ENCODE results near the gene CDRT15. TPM values are rescaled to one million over a fixed set of nuclear protein-coding genes. Genes with fewer than 3 reads are reported as not detected.

The CDRT15 gene
- total RNA-seq, 1 experiment from 2014 or later, result not detected

- H3K27me3 ChIP-seq (replicated peaks; ENCODE audit: insufficient read depth, low read depth, low read length, poor library complexity), result no peaks in the 10 kb centered on the region
- H3K27ac ChIP-seq (ENCODE audit: low read depth, low read length, poor library complexity, severe bottlenecking), result no peak overlapping the region
- peaks cover 13% of the 10 kb centered on the region for H3K4me1 ChIP-seq (ENCODE audit: insufficient read depth, low read length, poor library complexity, severe bottlenecking)
- no peaks in the 10 kb centered on the region for H3K9me3 ChIP-seq (ENCODE audit: low read depth, low read length, poor library complexity, severe bottlenecking)
- no peak for DNase-seq (ENCODE audit: low spot score)
- H3K4me3 ChIP-seq (ENCODE audit: low read depth, low read length, poor library complexity, severe bottlenecking), result no peak overlapping the region
- CTCF ChIA-PET, result no interaction called here
- H3K36me3 ChIP-seq (ENCODE audit: insufficient read depth, low read length, poor library complexity, severe bottlenecking), result peaks cover 4% of the 10 kb centered on the region
- no TSS peak for BruUV-seq (replicated peaks)
- TF ChIP-seq CTCF (conservative IDR thresholded peaks at IDR 0.05; ENCODE audit: low read depth, low read length) (no peak), EZH2 (IDR thresholded peaks at IDR 0.05; ENCODE audit: borderline replicate concordance, low read depth, low read length, poor library complexity, severe bottlenecking) (no peak)
- POLR2A ChIA-PET (ENCODE audit: low non-redundant PET), result no interaction called here
- intact Hi-C loops (cut with micrococcal nuclease; ENCODE audit: unreplicated experiment), result no loop called here
Measured at GRCh38 chr17:14205380-14205779, 31.3 kb downstream of the CDRT15 start.

- Histone ChIP-seq H3K36me3 (ENCODE audit: insufficient read depth, low read length, poor library complexity, severe bottlenecking) (peaks cover 4% of the 10 kb centered on the region), H3K4me1 (ENCODE audit: insufficient read depth, low read length, poor library complexity, severe bottlenecking) (peaks cover 13% of the 10 kb centered on the region), H3K27me3 (replicated peaks; ENCODE audit: insufficient read depth, low read depth, low read length, poor library complexity) (no peaks in the 10 kb centered on the region), H3K9me3 (ENCODE audit: low read depth, low read length, poor library complexity, severe bottlenecking) (no peaks in the 10 kb centered on the region), H3K27ac (ENCODE audit: low read depth, low read length, poor library complexity, severe bottlenecking) (no peak overlapping the region), H3K4me3 (ENCODE audit: low read depth, low read length, poor library complexity, severe bottlenecking) (no peak overlapping the region)
- DNase-seq (ENCODE audit: low spot score), result no peak
- TF ChIP-seq EZH2 (IDR thresholded peaks at IDR 0.05; ENCODE audit: borderline replicate concordance, low read depth, low read length, poor library complexity, severe bottlenecking) (no peak), CTCF (conservative IDR thresholded peaks at IDR 0.05; ENCODE audit: low read depth, low read length) (no peak)
- ChIA-PET CTCF (no interaction called here), POLR2A (ENCODE audit: low non-redundant PET) (no interaction called here)
- no TSS peak for BruUV-seq (replicated peaks)
- intact Hi-C loops (cut with micrococcal nuclease; ENCODE audit: unreplicated experiment), result no loop called here
Measured at GRCh38 chr17:14204546-14204945, 32.1 kb downstream of the CDRT15 start.

GRCh38 chr17:14204084-14204483 is 32.6 kb downstream of the CDRT15 start:
- CTCF ChIA-PET, result no interaction called here
- Histone ChIP-seq H3K9me3 (ENCODE audit: low read depth, low read length, poor library complexity, severe bottlenecking) (no peaks in the 10 kb centered on the region), H3K4me3 (ENCODE audit: low read depth, low read length, poor library complexity, severe bottlenecking) (no peak overlapping the region), H3K36me3 (ENCODE audit: insufficient read depth, low read length, poor library complexity, severe bottlenecking) (peaks cover 2% of the 10 kb centered on the region), H3K27me3 (replicated peaks; ENCODE audit: insufficient read depth, low read depth, low read length, poor library complexity) (no peaks in the 10 kb centered on the region), H3K4me1 (ENCODE audit: insufficient read depth, low read length, poor library complexity, severe bottlenecking) (peaks cover 13% of the 10 kb centered on the region), H3K27ac (ENCODE audit: low read depth, low read length, poor library complexity, severe bottlenecking) (no peak overlapping the region)
- DNase-seq (ENCODE audit: low spot score), result no peak
- TF ChIP-seq EZH2 (IDR thresholded peaks at IDR 0.05; ENCODE audit: borderline replicate concordance, low read depth, low read length, poor library complexity, severe bottlenecking), result no peak
- TF ChIP-seq CTCF (conservative IDR thresholded peaks at IDR 0.05; ENCODE audit: low read depth, low read length), result no peak
- no TSS peak for BruUV-seq (replicated peaks)
- intact Hi-C loops (cut with micrococcal nuclease; ENCODE audit: unreplicated experiment), result no loop called here
- POLR2A ChIA-PET (ENCODE audit: low non-redundant PET), result no interaction called here

Data from A673 (cell line).